GM12878 (cell line): ENCODE data around the gene DHRS12. TPM values are rescaled to one million over a fixed set of nuclear protein-coding genes. Genes with fewer than 3 reads are reported as not detected.

Experiments used
- ATAC-seq: fragments of 200-7000 bp; cut with Tn5 transposase; 3 replicates; pipeline ENCODE4 v1.9.1; 2020; ENCODE audit warnings: mild to moderate bottlenecking, moderate library complexity
- BruUV-seq: library from RNA; stranded (reverse); fragments of 400-500 nt; replicated peaks from 2 replicates; lab custom pipeline; 2021; lab: Mats Ljungman, UMichigan
- CTCF ChIA-PET: fragments of 300-600 bp; sonication (Branson Sonifier 250); formaldehyde crosslinking; extraction: SDS; loops from one replicate; lab custom pipeline; 2021; ENCODE audit warnings: inconsistent platforms; lab: Yijun Ruan, JAX
- POLR2A ChIA-PET: fragments of 350-600 bp; formaldehyde crosslinking; extraction: SDS; loops from one replicate; lab custom pipeline; 2021; ENCODE audit warnings: inconsistent platforms; lab: Charles Lee
- RAD21 ChIA-PET: fragments of 300-600 bp; sonication (Branson Sonifier 250); formaldehyde crosslinking; loops from one replicate; lab custom pipeline; 2023; ENCODE audit warnings: antibody characterized with exemption; ENCODE audit not compliant: unreplicated experiment; lab: Charles Lee
- SMC1A ChIA-PET: fragments of 300-600 bp; sonication (Branson Sonifier 250); formaldehyde crosslinking; loops from one replicate; lab custom pipeline; 2023; ENCODE audit not compliant: unreplicated experiment, uncharacterized antibody; lab: Charles Lee
- DNase-seq: peaks from one replicate; pipeline ENCODE4 v3.0.0-alpha.2; 2011; ENCODE audit warnings: low read depth, low spot score
- FAIRE-seq: peaks from 3 replicates; lab custom pipeline; 2011; peaks lifted over from hg19 to GRCh38; lab: Jason Lieb, UNC
- H2AFZ ChIP-seq: 2 replicates; pipeline ENCODE4 v1.6.0; 2011; ENCODE audit warnings: low read depth, low read length, control low read depth; ENCODE audit not compliant: control insufficient read depth
- H3K27ac ChIP-seq: 2 replicates; pipeline ENCODE4 v1.5.1; 2011; ENCODE audit warnings: control low read depth; ENCODE audit not compliant: control insufficient read depth, insufficient read depth
- H3K27me3 ChIP-seq, 2 experiments: replicated peaks in 1 of 2; 2 replicates each; pipeline versions ENCODE4 v1.6.0 to v1.6.1; 2011; ENCODE audit warnings: low read length in 1 of 2; ENCODE audit not compliant: control insufficient read depth in 2 of 2, insufficient read depth in 2 of 2
- H3K36me3 ChIP-seq, 2 experiments: 2 replicates each; pipeline ENCODE4 v1.5.1; 2011; ENCODE audit warnings: low read length in 1 of 2; ENCODE audit not compliant: control insufficient read depth in 2 of 2, insufficient read depth in 2 of 2
- H3K4me1 ChIP-seq: 2 replicates; pipeline ENCODE4 v1.6.1; 2011; ENCODE audit warnings: mild to moderate bottlenecking, low read length, moderate library complexity, mixed read lengths; ENCODE audit not compliant: control insufficient read depth, insufficient read depth
- H3K4me2 ChIP-seq: 2 replicates; pipeline ENCODE4 v1.6.0; 2011; ENCODE audit warnings: control low read depth; ENCODE audit not compliant: control insufficient read depth, insufficient read depth
- H3K4me3 ChIP-seq: fragments of 200-600 bp; sonication (generic); 2 replicates; pipeline ENCODE4 v1.5.1; 2016
- H3K79me2 ChIP-seq: 2 replicates; pipeline ENCODE4 v1.6.0; 2011; ENCODE audit warnings: low read length; ENCODE audit not compliant: control insufficient read depth, insufficient read depth
- H3K9ac ChIP-seq: 2 replicates; pipeline ENCODE4 v1.8.0; 2011; ENCODE audit warnings: low read length, control low read depth, mixed read lengths; ENCODE audit not compliant: control insufficient read depth, insufficient read depth
- H3K9me3 ChIP-seq: replicated peaks from 3 replicates; pipeline ENCODE4 v1.5.1; 2011; ENCODE audit warnings: mild to moderate bottlenecking, low read length; ENCODE audit not compliant: control insufficient read depth, insufficient read depth
- H4K20me1 ChIP-seq: 2 replicates; pipeline ENCODE4 v1.6.0; 2011; ENCODE audit not compliant: control insufficient read depth, insufficient read depth
- BRCA1 ChIP-seq: IDR thresholded peaks from 2 replicates; pipeline ENCODE4 v1.6.1; 2011; ENCODE audit warnings: low read depth, low read length, improper control_type of control experiment
- CREB1 ChIP-seq: IDR thresholded peaks from 2 replicates; pipeline ENCODE4 v1.6.1; 2012; ENCODE audit warnings: low read depth, mild to moderate bottlenecking, inconsistent platforms
- E2F8 ChIP-seq: fragments of 450-650 bp; IDR thresholded peaks from 2 replicates; pipeline ENCODE4 v1.6.1; 2018; ENCODE audit warnings: mild to moderate bottlenecking, low read depth, moderate library complexity; ENCODE audit not compliant: partially characterized antibody
- E4F1 ChIP-seq: fragments of 450-650 bp; IDR thresholded peaks from 2 replicates; pipeline ENCODE4 v1.6.1; 2018; ENCODE audit warnings: borderline replicate concordance, mild to moderate bottlenecking; ENCODE audit not compliant: partially characterized antibody
- ELK1 ChIP-seq: IDR thresholded peaks from 2 replicates; pipeline ENCODE4 v1.6.1; 2012; ENCODE audit warnings: low read depth, low read length, improper control_type of control experiment
- MTA2 ChIP-seq: fragments of 450-650 bp; IDR thresholded peaks from 2 replicates; pipeline ENCODE4 v1.6.1; 2016; ENCODE audit warnings: low read depth, mild to moderate bottlenecking, moderate library complexity
- NBN ChIP-seq: fragments of 450-650 bp; IDR thresholded peaks from 2 replicates; pipeline ENCODE4 v1.6.1; 2016
- NFYB ChIP-seq: IDR thresholded peaks from 2 replicates; pipeline ENCODE4 v1.6.1; 2011; ENCODE audit warnings: low read depth, mild to moderate bottlenecking, low read length, improper control_type of control experiment, moderate library complexity; ENCODE audit not compliant: insufficient read depth
- NR2C2 ChIP-seq: IDR thresholded peaks from 2 replicates; pipeline ENCODE4 v1.6.1; 2011; ENCODE audit warnings: borderline replicate concordance, low read depth; ENCODE audit not compliant: control insufficient read depth, insufficient read length
- WRNIP1 ChIP-seq: IDR thresholded peaks from 2 replicates; pipeline ENCODE4 v1.6.1; 2011; ENCODE audit warnings: low read depth, low read length, improper control_type of control experiment, borderline replicate concordance
- whole genome bisulfite sequencing: methylation state at CpG from one replicate; pipeline ENCODE4 v1.1.6; 2016; ENCODE audit warnings: low lambda C conversion rate; ENCODE audit not compliant: insufficient replicate concordance, insufficient coverage; ENCODE audit errors: missing lambda C conversion rate; 5-methylcytosine and 5-hydroxymethylcytosine counted together
- in situ Hi-C: fragments of 300-500 bp; cut with MboI; formaldehyde crosslinking; loops from 9 replicates; pipeline ENCODE4 v1.14.3; 2018; ENCODE audit warnings: mixed read lengths
- intact Hi-C: fragments of 100-400 bp; cut with micrococcal nuclease; formaldehyde crosslinking; loops from one replicate; pipeline ENCODE4 v1.14.2; 2022; ENCODE audit not compliant: unreplicated experiment
- polyA plus RNA-seq, 11 experiments: library from polyadenylated mRNA; depleted of rRNA in 4 of 11; unstranded in 6 of 11; stranded (reverse) in 5 of 11; fragments of >200 nt; fragmentation: Nextera tagmentation in 4 of 11; fragmentation: Illumina TruSeq in 1 of 11; extraction: Ambion mirVana in 4 of 11; extraction: Trizol in 1 of 11; gene quantifications; 1 replicate in 1 of 11; 2 replicates in 10 of 11; pipeline versions ENCODE4 v1.2.1 to v1.2.3, GENCODE V29; 2011 to 2016; ENCODE audit warnings: inconsistent platforms in 2 of 11, missing spikeins in 2 of 11, low read depth in 1 of 11
- total RNA-seq, 4 experiments: library from RNA; depleted of rRNA in 3 of 4; stranded (reverse); fragments of >200 nt in 3 of 4; fragmentation: Illumina TruSeq in 1 of 4; extraction: Trizol in 1 of 4; gene quantifications; 2 replicates each; pipeline versions ENCODE4 v1.2.1 to v1.2.3, GENCODE V29; 2013 to 2021

Gene DHRS12
- total and polyA plus RNA-seq, 10 of the 15 experiments (the other 5 are each of a cell fraction or from before 2014, with no cell fraction given): 2.9 to 11.3 (median 8.2) TPM

- no peak for FAIRE-seq
- WGBS: 63% methylated on average over 3 of the region's 3 CpGs
- no peak overlapping the region for H3K9ac ChIP-seq
- no peaks in the 10 kb centered on the region for H3K9me3 ChIP-seq
- ChIA-PET SMC1A (interaction anchor here (1.0 to 2.7 kb wide), 5 partner anchors 14 to 352 kb away, joined by 3 to 13 read pairs (median 6); no protein-coding TSS in a partner anchor), CTCF (interaction anchor here (0.6 to 2.1 kb wide), 10 partner anchors 10 to 366 kb away, joined by 3 to 11 read pairs (median 4); no protein-coding TSS in a partner anchor), POLR2A (interaction anchor here (0.9 kb wide), 1 partner anchor 16 kb away, joined by 3 read pairs; no protein-coding TSS in a partner anchor), RAD21 (interaction anchor here (2.3 kb wide), 1 partner anchor 17 kb away, joined by 9 read pairs; no protein-coding TSS in a partner anchor)
- H3K79me2 ChIP-seq: no peaks in the 10 kb centered on the region
- H3K4me3 ChIP-seq: no peak overlapping the region
- in situ Hi-C loops: no loop called here
- H3K4me1 ChIP-seq: peaks cover 5% of the 10 kb centered on the region; the same call in 1 of the 2 replicates
- no peaks in the 10 kb centered on the region for H4K20me1 ChIP-seq
- no TSS peak for BruUV-seq
- no peak overlapping the region for H2AFZ ChIP-seq
- no peak overlapping the region for H3K27ac ChIP-seq
- no peaks in the 10 kb centered on the region for H3K36me3 ChIP-seq
- TF ChIP-seq NBN (no peak), E4F1 (no peak)
- TF ChIP-seq, all 136 proteins: peak for 0
- intact Hi-C loops: no loop called here
- DNase-seq: no peak
- ATAC-seq: no peak
- H3K4me2 ChIP-seq: no peak overlapping the region
- no peaks in the 10 kb centered on the region for H3K27me3 ChIP-seq
These were observed 23.9 kb downstream of the DHRS12 start for GRCh38 chr13:51780099-51780498.

GRCh38 chr13:51778392-51778791 is 25.6 kb downstream of the DHRS12 start:
- Histone ChIP-seq H3K36me3 (no peaks in the 10 kb centered on the region), H3K27ac (no peak overlapping the region), H3K4me3 (no peak overlapping the region), H4K20me1 (no peaks in the 10 kb centered on the region), H3K4me2 (no peak overlapping the region), H3K4me1 (peaks cover 5% of the 10 kb centered on the region; the same call in 1 of the 2 replicates), H2AFZ (no peak overlapping the region), H3K27me3 (no peaks in the 10 kb centered on the region), H3K9me3 (no peaks in the 10 kb centered on the region), H3K9ac (no peak overlapping the region), H3K79me2 (no peaks in the 10 kb centered on the region)
- BruUV-seq: no TSS peak
- RAD21 ChIA-PET: no interaction called here
- SMC1A ChIA-PET: no interaction called here
- no peak for TF ChIP-seq NFYB
- no peak for TF ChIP-seq ELK1
- TF ChIP-seq BRCA1: no peak
- no peak for TF ChIP-seq E2F8
- no peak for TF ChIP-seq CREB1
- no peak for TF ChIP-seq WRNIP1
- no peak for TF ChIP-seq NR2C2
- no peak for TF ChIP-seq MTA2
- POLR2A ChIA-PET: no interaction called here
- intact Hi-C loops: no loop called here
- FAIRE-seq: no peak
- DNase-seq: no peak
- CTCF ChIA-PET: interaction anchor here (0.5 to 1.3 kb wide), 2 partner anchors 12 to 19 kb away, joined by 3 read pairs; no protein-coding TSS in a partner anchor
- WGBS: 65% methylated on average over 11 of the region's 11 CpGs
- in situ Hi-C loops: no loop called here
- ATAC-seq: no peak
